ENCODE data around the gene MNS1.
A peak's percentile ranks its signal among the peaks of the same experiment; 100 is the strongest.

The MNS1 gene

DNA sequence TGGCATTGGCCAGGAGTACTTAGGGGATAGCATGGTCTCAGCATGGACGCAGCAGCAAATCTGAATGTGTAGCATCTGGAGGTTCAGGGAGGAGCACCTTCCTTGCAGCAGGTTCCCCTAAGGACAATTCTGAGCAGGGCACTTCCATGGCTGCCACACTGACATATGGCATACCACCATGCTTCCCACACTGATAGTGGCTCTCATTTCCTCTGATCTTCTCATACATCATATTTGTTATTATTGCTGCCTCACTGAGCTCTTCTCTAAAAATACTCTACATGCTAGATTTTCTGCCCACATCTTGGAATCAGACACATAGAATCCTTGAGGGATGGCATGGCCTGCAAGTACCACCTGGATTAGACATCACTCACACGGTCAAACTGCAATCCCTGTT lies 7.3 kb upstream of the MNS1 start:
- no peaks in the 10 kb centered on the region for H3K36me3 Mint-ChIP-seq (ENCODE audit: insufficient read depth)
- H3K27ac Mint-ChIP-seq: no peak overlapping the region
- peaks cover 4 to 11% of the 10 kb centered on the region in 2 donors for H3K4me1 Mint-ChIP-seq (ENCODE audit: low read depth in 2 of 2)
- DNase-seq (no peak), ATAC-seq (replicated peaks) (no peak)
- no peak overlapping the region for H3K4me3 Mint-ChIP-seq
- H3K9me3 Mint-ChIP-seq: no peaks in the 10 kb centered on the region
- peaks cover 0 to 9% of the 10 kb centered on the region in 2 donors for H3K27me3 Mint-ChIP-seq

DNA sequence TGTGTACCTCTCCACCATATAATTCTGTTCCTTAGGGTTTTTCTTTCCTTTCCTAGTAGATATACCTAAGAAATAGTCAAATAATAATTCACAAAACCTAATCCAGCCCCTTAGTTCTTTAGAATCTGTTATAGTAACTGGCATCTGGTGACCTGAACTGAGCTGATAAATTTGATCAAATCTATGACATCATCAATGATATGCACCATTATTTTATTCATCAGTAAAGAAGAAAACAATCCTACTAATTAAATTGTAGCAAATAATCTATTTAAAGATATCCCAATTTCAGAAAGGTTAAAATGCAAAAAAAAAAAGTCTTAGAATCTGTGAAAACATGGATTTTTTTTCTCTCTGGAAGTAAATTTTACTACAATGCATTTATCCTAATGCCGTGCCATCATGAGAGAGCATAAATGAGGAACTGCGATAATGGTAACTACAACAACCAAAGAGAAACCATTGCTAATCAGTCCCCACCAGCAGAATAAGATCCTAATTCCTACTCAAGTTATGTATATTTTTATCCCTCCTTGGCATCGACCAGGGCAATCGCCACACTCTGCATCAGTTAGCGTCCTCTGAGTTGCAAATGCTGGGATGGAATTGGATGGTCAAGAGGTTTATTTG lies 6.6 kb upstream of the MNS1 start:
- DNase-seq (no peak), ATAC-seq (replicated peaks) (no peak)
- H3K27me3 Mint-ChIP-seq: peaks cover 0 to 14% of the 10 kb centered on the region in 2 donors
- no peak overlapping the region for H3K27ac Mint-ChIP-seq
- no peak overlapping the region for H3K4me3 Mint-ChIP-seq
- no peaks in the 10 kb centered on the region for H3K36me3 Mint-ChIP-seq (ENCODE audit: insufficient read depth)
- no peaks in the 10 kb centered on the region for H3K9me3 Mint-ChIP-seq
- peaks cover 4 to 11% of the 10 kb centered on the region in 2 donors for H3K4me1 Mint-ChIP-seq (ENCODE audit: low read depth in 2 of 2)

DNA sequence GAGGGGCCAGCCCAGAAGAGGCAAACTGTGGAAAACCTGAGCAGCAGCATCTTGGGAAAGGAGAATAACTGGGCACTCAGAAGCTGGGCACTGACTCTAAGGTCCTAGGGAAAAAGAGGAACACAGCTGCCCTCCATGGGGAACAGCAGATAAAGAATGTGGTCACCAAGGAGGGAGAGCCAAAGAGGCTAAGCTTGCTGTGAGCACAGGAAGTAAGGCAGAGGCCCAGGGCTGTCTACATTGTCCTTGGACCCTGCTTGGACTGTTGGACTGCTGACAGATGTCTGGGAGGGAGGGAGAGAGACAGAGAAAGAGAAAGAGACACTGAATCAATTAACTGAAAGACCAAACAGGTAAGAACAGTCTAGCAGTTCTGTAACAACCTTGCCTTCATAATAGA lies 4.5 kb upstream of the MNS1 start:
- Mint-ChIP-seq H3K27ac (no peak overlapping the region), H3K4me1 (ENCODE audit: low read depth in 2 of 2) (peaks cover 10 to 16% of the 10 kb centered on the region in 2 donors)

DNA sequence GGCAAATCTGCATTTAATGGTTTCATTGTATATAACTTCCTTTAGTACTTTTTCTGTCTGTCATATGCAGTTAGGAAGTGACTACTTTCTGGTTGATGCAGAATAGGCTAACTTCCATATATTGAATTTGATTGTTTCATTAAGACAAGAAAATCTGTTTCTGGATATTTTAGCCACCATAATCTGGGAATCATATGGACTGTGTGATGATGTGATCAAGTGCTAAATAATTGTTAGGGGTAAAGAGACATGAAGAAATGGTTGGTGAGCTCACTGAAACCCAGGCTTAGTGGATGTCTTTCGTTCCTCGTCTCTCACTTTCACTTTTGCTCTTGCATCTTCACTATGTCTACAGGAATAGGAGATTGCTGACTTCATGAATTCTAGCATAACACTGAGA lies 3.5 kb upstream of the MNS1 start:
- peak overlapping the region; percentile 3 to 71 for H3K27ac Mint-ChIP-seq
- no peak for DNase-seq
- H3K36me3 Mint-ChIP-seq (ENCODE audit: insufficient read depth): peaks cover 8% of the 10 kb centered on the region
- H3K27me3 Mint-ChIP-seq: peaks cover 23 to 41% of the 10 kb centered on the region in 2 donors
- peak; percentile 42 for ATAC-seq (replicated peaks)
- H3K9me3 Mint-ChIP-seq: no peaks in the 10 kb centered on the region
- peaks cover 12 to 18% of the 10 kb centered on the region in 2 donors for H3K4me1 Mint-ChIP-seq (ENCODE audit: low read depth in 2 of 2)
- peak overlapping the region; percentile 64 to 80 for H3K4me3 Mint-ChIP-seq

More for the DNA sequence above, 4.5 kb upstream of the MNS1 start:
- Mint-ChIP-seq H3K36me3 (ENCODE audit: insufficient read depth) (peaks cover 6% of the 10 kb centered on the region), H3K4me3 (no peak overlapping the region), H3K27me3 (peaks cover 14 to 31% of the 10 kb centered on the region in 2 donors), H3K9me3 (no peaks in the 10 kb centered on the region)
- ATAC-seq (replicated peaks): no peak
- DNase-seq: no peak

DNA sequence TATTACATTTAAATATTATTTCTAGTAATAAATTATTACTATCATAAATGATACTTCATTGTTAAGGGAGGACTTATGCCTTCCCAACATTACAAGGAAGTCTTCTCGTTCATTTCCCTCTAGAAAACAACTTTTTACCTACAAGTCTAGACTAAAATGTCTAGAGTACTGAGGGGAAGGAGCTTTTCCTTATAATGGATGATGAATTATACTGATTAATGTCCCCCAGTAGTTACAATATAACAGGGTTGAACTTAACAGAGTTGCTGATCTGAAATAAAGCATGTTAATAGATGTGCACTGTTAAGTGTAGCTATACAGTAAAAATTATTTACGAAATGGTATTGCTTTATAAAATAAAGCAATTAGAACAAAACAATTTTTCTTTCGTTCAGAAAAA lies 2.7 kb upstream of the MNS1 start:
- DNase-seq: no peak
- H3K27me3 Mint-ChIP-seq: peaks cover 23 to 41% of the 10 kb centered on the region in 2 donors
- peaks cover 12 to 18% of the 10 kb centered on the region in 2 donors for H3K4me1 Mint-ChIP-seq (ENCODE audit: low read depth in 2 of 2)
- H3K36me3 Mint-ChIP-seq (ENCODE audit: insufficient read depth): peaks cover 8% of the 10 kb centered on the region
- no peak for ATAC-seq (replicated peaks)
- no peak overlapping the region for H3K27ac Mint-ChIP-seq
- H3K4me3 Mint-ChIP-seq: no peak overlapping the region
- no peaks in the 10 kb centered on the region for H3K9me3 Mint-ChIP-seq

DNA sequence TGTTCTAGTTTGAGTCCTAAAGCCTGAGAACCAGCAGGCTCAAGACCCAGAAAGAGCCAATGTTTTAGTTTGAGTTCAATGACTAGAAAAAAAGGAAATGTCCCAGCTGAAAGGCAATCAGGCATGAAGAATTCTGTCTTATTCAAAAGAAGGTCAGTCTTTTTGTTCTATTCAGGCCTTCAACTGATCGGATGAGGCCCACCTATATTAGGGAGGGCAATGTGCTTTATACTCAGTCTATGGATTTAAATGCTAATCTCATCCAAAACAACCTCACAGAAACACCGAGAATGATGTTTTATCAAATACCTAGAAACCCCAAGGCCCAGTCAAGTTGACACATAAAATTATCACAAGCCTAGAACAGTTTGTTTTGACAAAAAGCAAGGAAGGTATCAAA lies 4.0 kb downstream of the MNS1 start:
- no peak for DNase-seq
- H3K4me1 Mint-ChIP-seq (ENCODE audit: low read depth in 2 of 2): peaks cover 8% of the 10 kb centered on the region in 2 donors
- H3K27ac Mint-ChIP-seq: no peak overlapping the region
- peaks cover 38 to 43% of the 10 kb centered on the region in 2 donors for H3K27me3 Mint-ChIP-seq
- no peak for ATAC-seq (replicated peaks)
- no peaks in the 10 kb centered on the region for H3K9me3 Mint-ChIP-seq
- H3K4me3 Mint-ChIP-seq: no peak overlapping the region
- H3K36me3 Mint-ChIP-seq (ENCODE audit: insufficient read depth): peaks cover 8% of the 10 kb centered on the region

DNA sequence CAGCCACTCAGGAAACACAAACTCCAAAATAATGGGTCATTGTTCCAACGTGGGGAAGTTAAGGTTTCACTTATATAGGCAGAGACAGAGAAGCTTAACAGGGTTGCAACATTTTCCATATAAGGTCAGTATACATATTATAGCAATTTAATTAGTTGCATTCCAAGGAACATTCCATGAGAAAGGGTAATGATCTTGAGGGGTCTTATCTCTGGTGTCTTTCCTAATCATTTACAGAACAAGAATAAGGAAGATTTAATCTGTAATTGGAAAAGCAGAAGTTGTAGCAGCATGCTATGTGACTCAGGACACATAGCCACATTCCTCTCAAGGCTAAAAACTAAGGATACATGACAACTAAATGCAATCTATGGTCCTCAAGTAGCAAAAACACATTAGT lies 4.9 kb downstream of the MNS1 start:
- Mint-ChIP-seq H3K27ac (no peak overlapping the region), H3K9me3 (no peaks in the 10 kb centered on the region)
- no peak for DNase-seq

DNA sequence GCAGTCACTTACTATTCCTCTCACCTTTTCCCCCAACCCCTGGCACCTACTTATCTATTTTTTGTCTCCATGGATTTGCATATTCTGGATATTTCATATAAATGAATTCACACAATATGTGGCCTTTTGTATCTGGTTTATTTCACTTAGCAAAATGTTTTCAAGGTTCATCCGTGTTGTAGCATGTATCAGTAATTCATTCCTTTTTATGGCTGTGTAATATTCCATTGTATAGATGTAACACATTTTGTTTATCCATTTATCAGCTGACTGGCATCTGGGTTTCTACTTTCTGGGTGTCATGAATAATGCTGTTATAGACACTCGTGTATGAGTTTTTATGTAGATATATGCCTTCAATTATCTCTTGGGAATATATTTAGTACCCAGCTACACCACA lies 5.8 kb downstream of the MNS1 start:
- Mint-ChIP-seq H3K4me1 (ENCODE audit: low read depth in 2 of 2) (no peaks in the 10 kb centered on the region), H3K27ac (no peak overlapping the region), H3K9me3 (no peaks in the 10 kb centered on the region), H3K4me3 (no peak overlapping the region), H3K27me3 (peaks cover 23 to 43% of the 10 kb centered on the region in 2 donors), H3K36me3 (ENCODE audit: insufficient read depth) (peaks cover 3% of the 10 kb centered on the region)
- no peak for ATAC-seq (replicated peaks)
- no peak for DNase-seq

More for the DNA sequence above, 4.9 kb downstream of the MNS1 start:
- Mint-ChIP-seq H3K4me3 (no peak overlapping the region), H3K4me1 (ENCODE audit: low read depth in 2 of 2) (peaks cover 8% of the 10 kb centered on the region in 2 donors), H3K27me3 (peaks cover 33 to 45% of the 10 kb centered on the region in 2 donors), H3K36me3 (ENCODE audit: insufficient read depth) (peaks cover 8% of the 10 kb centered on the region)
- ATAC-seq (replicated peaks): no peak

DNA sequence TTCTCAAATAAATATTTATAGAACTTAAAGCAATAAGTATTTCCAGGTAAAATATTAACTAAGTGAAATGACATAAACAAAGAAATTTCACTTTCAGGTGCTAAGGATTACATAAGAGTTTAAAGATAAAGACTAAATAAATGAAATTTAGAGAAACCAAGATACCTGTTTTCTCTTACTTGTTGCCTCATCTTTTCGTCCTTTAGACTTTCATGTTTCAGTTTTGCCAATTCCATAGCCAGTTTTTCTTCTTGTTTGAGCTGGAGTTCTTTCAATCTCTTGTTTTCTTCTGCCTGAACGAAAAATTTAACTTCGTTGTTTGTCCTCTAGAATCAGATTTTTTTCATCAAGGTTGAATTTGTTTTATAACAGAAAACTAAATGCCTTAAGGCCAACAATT lies 8.7 kb downstream of the MNS1 start:
- DNase-seq (no peak), ATAC-seq (replicated peaks) (no peak)
- no peaks in the 10 kb centered on the region for H3K4me1 Mint-ChIP-seq (ENCODE audit: low read depth in 2 of 2)
- H3K4me3 Mint-ChIP-seq: no peak overlapping the region
- no peaks in the 10 kb centered on the region for H3K9me3 Mint-ChIP-seq
- no peaks in the 10 kb centered on the region for H3K36me3 Mint-ChIP-seq (ENCODE audit: insufficient read depth)
- H3K27me3 Mint-ChIP-seq: peaks cover 17 to 38% of the 10 kb centered on the region in 2 donors
- no peak overlapping the region for H3K27ac Mint-ChIP-seq

DNA sequence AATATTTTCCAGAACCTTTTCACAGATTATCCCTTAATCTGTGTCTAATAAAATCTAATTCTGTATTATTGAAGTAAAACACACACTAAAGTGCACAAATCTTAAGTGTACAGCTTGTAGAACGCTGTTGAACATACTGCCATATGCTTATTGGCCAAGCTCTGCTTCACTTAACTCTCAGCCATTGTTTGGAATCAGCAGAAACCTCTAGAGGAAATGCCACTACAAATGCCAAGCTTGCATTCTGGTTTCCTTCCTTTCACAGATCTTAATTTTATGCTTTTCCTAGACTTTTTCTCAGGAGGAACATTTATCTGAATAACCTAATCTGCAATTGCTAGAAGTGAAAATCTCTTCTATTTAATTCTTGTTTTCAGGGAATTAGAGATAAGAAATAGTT lies 10.1 kb downstream of the MNS1 start:
- no peak for ATAC-seq (replicated peaks)
- H3K4me1 Mint-ChIP-seq (ENCODE audit: low read depth in 2 of 2): no peaks in the 10 kb centered on the region
- no peaks in the 10 kb centered on the region for H3K9me3 Mint-ChIP-seq
- H3K36me3 Mint-ChIP-seq (ENCODE audit: insufficient read depth): no peaks in the 10 kb centered on the region
- H3K27ac Mint-ChIP-seq: no peak overlapping the region
- no peak overlapping the region for H3K4me3 Mint-ChIP-seq
- peaks cover 17 to 46% of the 10 kb centered on the region in 2 donors for H3K27me3 Mint-ChIP-seq
- no peak for DNase-seq

DNA sequence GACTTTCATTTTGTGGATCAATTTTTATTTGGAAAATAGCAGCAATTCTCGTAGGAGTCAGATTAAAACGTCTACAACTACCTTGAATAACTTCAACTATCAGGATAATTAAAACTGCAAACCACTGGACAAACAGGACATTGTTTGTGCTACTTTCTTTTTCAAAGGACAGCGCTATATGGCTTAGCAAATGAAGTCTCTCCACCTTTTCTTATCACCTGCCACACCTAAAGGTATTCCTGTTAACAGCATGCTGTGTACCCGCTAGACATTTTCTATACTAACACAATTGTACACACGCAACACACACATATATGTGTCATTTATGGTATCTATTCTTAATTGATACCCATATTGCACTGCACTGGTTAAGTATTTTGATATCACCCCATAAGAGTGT lies 19.2 kb downstream of the MNS1 start:
- DNase-seq (no peak), ATAC-seq (replicated peaks) (no peak)
- Mint-ChIP-seq H3K4me1 (ENCODE audit: low read depth in 2 of 2) (no peaks in the 10 kb centered on the region), H3K36me3 (ENCODE audit: insufficient read depth) (no peaks in the 10 kb centered on the region), H3K4me3 (no peak overlapping the region), H3K9me3 (no peaks in the 10 kb centered on the region), H3K27me3 (peaks cover 0 to 25% of the 10 kb centered on the region in 2 donors), H3K27ac (no peak overlapping the region)

DNA sequence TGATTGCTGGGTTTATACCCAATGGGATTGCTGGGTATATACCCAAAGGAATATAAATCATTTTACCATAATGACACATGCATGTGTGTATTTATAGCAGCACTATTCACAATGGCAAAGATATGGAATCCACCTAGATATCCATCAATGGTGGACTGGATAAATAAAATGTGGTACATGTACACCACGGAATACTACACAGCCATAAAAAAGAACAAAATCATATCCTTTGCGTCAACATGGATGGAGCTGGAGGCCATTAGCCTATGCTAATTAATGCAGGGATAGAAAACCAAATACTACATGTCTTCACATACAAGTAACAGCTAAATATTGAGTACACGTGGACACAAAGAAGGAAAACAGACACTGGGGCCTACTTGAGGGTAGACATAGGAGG lies 22.6 kb downstream of the MNS1 start:
- no peak overlapping the region for H3K27ac Mint-ChIP-seq
- no peak overlapping the region for H3K4me3 Mint-ChIP-seq
- no peaks in the 10 kb centered on the region for H3K4me1 Mint-ChIP-seq (ENCODE audit: low read depth in 2 of 2)
- H3K9me3 Mint-ChIP-seq: no peaks in the 10 kb centered on the region
- ATAC-seq (replicated peaks): no peak
- H3K36me3 Mint-ChIP-seq (ENCODE audit: insufficient read depth): no peaks in the 10 kb centered on the region
- peaks cover 0 to 27% of the 10 kb centered on the region in 2 donors for H3K27me3 Mint-ChIP-seq
- no peak for DNase-seq

DNA sequence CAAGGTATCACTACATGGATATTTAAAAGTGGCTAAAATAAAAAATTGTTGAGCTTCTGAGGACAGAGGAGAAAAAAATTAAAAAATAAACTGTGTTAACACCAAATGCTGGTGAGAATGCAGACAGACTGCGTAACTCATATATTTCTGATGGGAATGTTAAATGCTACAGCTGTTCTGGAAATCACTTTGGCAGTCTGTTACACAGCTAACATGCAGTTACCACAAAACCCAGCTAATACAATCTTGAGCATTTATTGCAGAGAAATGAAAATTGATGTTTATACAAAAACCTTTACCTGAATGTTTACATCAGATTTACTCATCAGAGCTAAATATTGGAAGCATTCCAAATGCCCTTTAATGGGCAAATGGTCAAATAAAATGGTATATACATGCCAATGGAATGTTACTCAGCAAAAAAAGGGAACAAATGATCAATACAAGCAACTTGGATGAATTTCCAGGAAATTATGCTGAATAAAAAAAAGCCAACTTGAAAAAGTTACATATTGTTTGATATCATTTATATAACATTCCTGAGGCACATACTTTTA lies 24.6 kb downstream of the MNS1 start:
- Mint-ChIP-seq H3K36me3 (ENCODE audit: insufficient read depth) (no peaks in the 10 kb centered on the region), H3K27me3 (peaks cover 17 to 38% of the 10 kb centered on the region in 2 donors), H3K27ac (no peak overlapping the region), H3K4me1 (ENCODE audit: low read depth in 2 of 2) (no peaks in the 10 kb centered on the region), H3K9me3 (no peaks in the 10 kb centered on the region), H3K4me3 (no peak overlapping the region)
- ATAC-seq (replicated peaks) (no peak), DNase-seq (no peak)

DNA sequence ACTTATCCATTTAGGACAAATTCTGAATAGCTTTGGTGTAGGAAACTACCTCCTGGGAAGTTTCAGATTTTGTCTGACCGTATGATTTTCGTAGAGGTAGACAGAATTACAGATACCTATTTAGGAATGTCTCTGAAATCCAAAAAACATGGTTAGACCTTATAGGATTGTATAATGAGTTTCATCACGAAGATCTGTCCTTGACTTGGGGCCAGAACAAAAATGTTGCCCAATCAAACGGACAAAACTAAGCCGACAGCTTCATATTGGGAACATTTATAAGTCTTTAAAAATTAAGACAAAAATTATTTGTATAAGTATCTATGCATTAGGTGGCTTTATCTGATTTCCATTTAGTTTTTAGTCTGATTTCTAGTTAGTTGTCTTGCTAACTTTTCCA lies 32.6 kb downstream of the MNS1 start:
- H3K4me3 Mint-ChIP-seq: no peak overlapping the region
- no peak overlapping the region for H3K27ac Mint-ChIP-seq
- H3K27me3 Mint-ChIP-seq: peaks cover 17 to 25% of the 10 kb centered on the region in 2 donors
- H3K4me1 Mint-ChIP-seq (ENCODE audit: low read depth in 2 of 2): no peaks in the 10 kb centered on the region
- ATAC-seq (replicated peaks) (no peak), DNase-seq (no peak)
- no peaks in the 10 kb centered on the region for H3K36me3 Mint-ChIP-seq (ENCODE audit: insufficient read depth)
- no peaks in the 10 kb centered on the region for H3K9me3 Mint-ChIP-seq
